HepG2 (cell line): Measurements from ENCODE around the gene EMILIN1. TPM values are rescaled to one million over a fixed set of nuclear protein-coding genes. Genes with fewer than 3 reads are reported as not detected.

ENCODE experiments used
- ARNT ChIP-seq: fragments of 450-650 bp; IDR thresholded peaks from 2 replicates; pipeline ENCODE4 v1.6.1; 2017
- DNMT3B ChIP-seq: conservative IDR thresholded peaks from 2 replicates; pipeline ENCODE4 v1.6.1; 2016; ENCODE audit warnings: missing biosample characterization, control low read depth
- FLYWCH1 ChIP-seq: sonication (generic); formaldehyde crosslinking; IDR thresholded peaks from 2 replicates; pipeline ENCODE4 v1.8.1; 2023; ENCODE audit warnings: mild to moderate bottlenecking, missing genetic modification reagents
- HOXA7 ChIP-seq: sonication (generic); formaldehyde crosslinking; IDR thresholded peaks from 2 replicates; pipeline ENCODE4 v1.8.1; 2022; ENCODE audit warnings: mild to moderate bottlenecking, missing genetic modification reagents, moderate library complexity
- KLF16 ChIP-seq, 2 experiments: sonication (generic) in 1 of 2; formaldehyde crosslinking in 1 of 2; IDR thresholded peaks; 2 replicates each; pipeline versions ENCODE4 v1.6.1 to v1.8.0; 2016 to 2023; ENCODE audit warnings: missing genetic modification reagents in 2 of 2, missing compliant biosample characterization in 1 of 2
- MIER2 ChIP-seq: IDR thresholded peaks from 2 replicates; pipeline ENCODE4 v1.6.1; 2016; ENCODE audit warnings: missing biosample characterization, missing genetic modification reagents
- NFKBIZ ChIP-seq: IDR thresholded peaks from 2 replicates; pipeline ENCODE4 v1.6.1; 2018; ENCODE audit warnings: missing genetic modification reagents, missing compliant biosample characterization
- NR1H2 ChIP-seq: sonication (generic); formaldehyde crosslinking; IDR thresholded peaks from 2 replicates; pipeline ENCODE4 v1.8.1; 2022; ENCODE audit warnings: low read depth, missing genetic modification reagents, borderline replicate concordance
- PAWR ChIP-seq: sonication (generic); formaldehyde crosslinking; IDR thresholded peaks from 2 replicates; pipeline ENCODE4 v1.4.0; 2020; ENCODE audit warnings: missing genetic modification reagents, mild to moderate bottlenecking, borderline replicate concordance
- PRMT3 ChIP-seq: sonication (generic); formaldehyde crosslinking; IDR thresholded peaks from 2 replicates; pipeline ENCODE4 v1.8.1; 2022; ENCODE audit warnings: low read depth, mild to moderate bottlenecking, moderate library complexity, missing genetic modification reagents, borderline replicate concordance
- SSRP1 ChIP-seq: IDR thresholded peaks from 2 replicates; pipeline ENCODE4 v1.6.1; 2016; ENCODE audit warnings: control low read depth
- SUZ12 ChIP-seq: fragments of 150-350 bp; IDR thresholded peaks from 2 replicates; pipeline ENCODE4 v1.6.1; 2014; ENCODE audit warnings: low read depth, low read length
- THYN1 ChIP-seq: sonication (generic); formaldehyde crosslinking; IDR thresholded peaks from 2 replicates; pipeline ENCODE4 v1.8.1; 2023; ENCODE audit warnings: low read depth, mild to moderate bottlenecking, moderate library complexity, missing genetic modification reagents, borderline replicate concordance
- TOE1 ChIP-seq: sonication (generic); formaldehyde crosslinking; IDR thresholded peaks from 2 replicates; pipeline ENCODE4 v1.4.0; 2020; ENCODE audit warnings: mild to moderate bottlenecking, missing genetic modification reagents
- ZNF3 ChIP-seq: IDR thresholded peaks from 2 replicates; pipeline ENCODE4 v1.7.0; 2017; ENCODE audit warnings: inconsistent platforms
- polyA plus RNA-seq, 8 experiments: library from polyadenylated mRNA; depleted of rRNA in 3 of 8; stranded (reverse) in 7 of 8; unstranded in 1 of 8; fragments of >200 nt; fragmentation: Illumina TruSeq in 4 of 8; extraction: Trizol in 4 of 8; gene quantifications; 2 replicates each; pipeline versions ENCODE4 v1.2.1 to v1.2.3, GENCODE V29; 2011 to 2016; ENCODE audit warnings: low read depth in 4 of 8, missing spikeins in 1 of 8, mixed read lengths in 1 of 8; ENCODE audit not compliant: insufficient read depth in 1 of 8
- total RNA-seq, 5 experiments: library from RNA; depleted of rRNA; stranded (reverse); fragments of >200 nt; fragmentation: Illumina TruSeq; extraction: Trizol; gene quantifications; 2 replicates each; pipeline ENCODE4 v1.2.3, GENCODE V29; 2016; ENCODE audit warnings: low read depth in 1 of 5
- TF ChIP-seq, protein P1 (sequence below): sonication (generic); formaldehyde crosslinking; IDR thresholded peaks from 2 replicates; pipeline ENCODE4 v1.4.0; 2020; ENCODE audit warnings: mild to moderate bottlenecking, missing genetic modification reagents
- TF ChIP-seq, protein P2 (sequence below): sonication (generic); formaldehyde crosslinking; IDR thresholded peaks from one replicate; pipeline ENCODE4 v1.5.1; 2020; ENCODE audit warnings: mild to moderate bottlenecking, missing genetic modification reagents; ENCODE audit errors: not compliant biosample characterization
- TF ChIP-seq, protein P3 (sequence below): IDR thresholded peaks from 2 replicates; pipeline ENCODE4 v1.6.1; 2016; ENCODE audit warnings: low read depth, control low read depth
- TF ChIP-seq, protein P4 (sequence below): IDR thresholded peaks from 2 replicates; pipeline ENCODE4 v1.6.1; 2016; ENCODE audit warnings: missing genetic modification reagents, missing compliant biosample characterization

The EMILIN1 gene
- total and polyA plus RNA-seq, 2 of the 13 experiments (the other 11 are each of a cell fraction or from before 2014, with no cell fraction given), result 8.1 to 9.7 TPM

DNA sequence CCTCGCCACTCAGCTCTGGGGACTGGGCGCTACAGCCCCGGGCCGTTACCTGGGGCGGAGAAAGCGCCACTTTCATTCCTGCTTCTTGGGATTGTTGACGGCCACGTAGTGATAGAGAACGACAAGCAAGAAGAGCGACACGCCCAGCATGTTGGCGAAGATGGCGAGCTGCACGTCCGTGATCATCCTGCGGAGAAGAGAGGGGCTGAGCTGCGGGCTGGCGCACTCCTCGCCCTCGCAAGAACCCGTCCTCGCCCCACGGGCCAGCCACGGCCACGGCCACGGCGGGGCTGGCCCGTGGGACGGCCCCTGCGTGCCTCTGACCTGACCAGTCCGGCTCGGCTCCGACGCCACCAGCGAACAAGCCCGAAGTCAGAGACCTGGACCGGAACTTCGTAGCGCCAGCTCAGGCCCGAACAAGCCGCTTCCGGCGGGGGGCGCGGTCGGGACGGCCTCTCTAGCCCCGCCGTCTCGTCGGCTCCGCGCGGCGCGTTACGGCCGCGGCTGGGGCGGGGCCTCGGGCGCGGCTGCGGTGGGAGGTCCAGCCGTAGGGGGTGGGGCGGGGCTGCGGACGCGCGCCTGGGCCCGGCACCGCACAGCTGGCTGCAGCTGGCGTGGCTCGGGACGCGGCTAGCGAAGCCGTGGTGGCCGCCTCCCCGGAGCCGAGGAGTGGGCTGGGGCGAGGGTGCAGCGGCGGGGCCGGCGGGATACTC, 7.0 kb upstream of the EMILIN1 start, which contains the start of gene OST4 (continued):
- TF ChIP-seq, protein P1, sequence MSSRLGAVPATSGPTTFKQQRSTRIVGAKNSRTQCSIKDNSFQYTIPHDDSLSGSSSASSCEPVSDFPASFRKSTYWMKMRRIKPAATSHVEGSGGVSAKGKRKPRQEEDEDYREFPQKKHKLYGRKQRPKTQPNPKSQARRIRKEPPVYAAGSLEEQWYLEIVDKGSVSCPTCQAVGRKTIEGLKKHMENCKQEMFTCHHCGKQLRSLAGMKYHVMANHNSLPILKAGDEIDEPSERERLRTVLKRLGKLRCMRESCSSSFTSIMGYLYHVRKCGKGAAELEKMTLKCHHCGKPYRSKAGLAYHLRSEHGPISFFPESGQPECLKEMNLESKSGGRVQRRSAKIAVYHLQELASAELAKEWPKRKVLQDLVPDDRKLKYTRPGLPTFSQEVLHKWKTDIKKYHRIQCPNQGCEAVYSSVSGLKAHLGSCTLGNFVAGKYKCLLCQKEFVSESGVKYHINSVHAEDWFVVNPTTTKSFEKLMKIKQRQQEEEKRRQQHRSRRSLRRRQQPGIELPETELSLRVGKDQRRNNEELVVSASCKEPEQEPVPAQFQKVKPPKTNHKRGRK, result no peak
- TF ChIP-seq THYN1 (CRISPR knock-in tag), result no peak
- TF ChIP-seq PAWR (CRISPR knock-in tag), result no peak
- TF ChIP-seq KLF16 (CRISPR knock-in tag; IDR thresholded peaks at IDR 0.05), result peak in 1 of 2 experiments; percentile 96; a peak in 3 of 4 replicates
- no peak for TF ChIP-seq ZNF3 (CRISPR knock-in tag)
- no peak for TF ChIP-seq HOXA7 (CRISPR knock-in tag)
- TF ChIP-seq, protein P2, sequence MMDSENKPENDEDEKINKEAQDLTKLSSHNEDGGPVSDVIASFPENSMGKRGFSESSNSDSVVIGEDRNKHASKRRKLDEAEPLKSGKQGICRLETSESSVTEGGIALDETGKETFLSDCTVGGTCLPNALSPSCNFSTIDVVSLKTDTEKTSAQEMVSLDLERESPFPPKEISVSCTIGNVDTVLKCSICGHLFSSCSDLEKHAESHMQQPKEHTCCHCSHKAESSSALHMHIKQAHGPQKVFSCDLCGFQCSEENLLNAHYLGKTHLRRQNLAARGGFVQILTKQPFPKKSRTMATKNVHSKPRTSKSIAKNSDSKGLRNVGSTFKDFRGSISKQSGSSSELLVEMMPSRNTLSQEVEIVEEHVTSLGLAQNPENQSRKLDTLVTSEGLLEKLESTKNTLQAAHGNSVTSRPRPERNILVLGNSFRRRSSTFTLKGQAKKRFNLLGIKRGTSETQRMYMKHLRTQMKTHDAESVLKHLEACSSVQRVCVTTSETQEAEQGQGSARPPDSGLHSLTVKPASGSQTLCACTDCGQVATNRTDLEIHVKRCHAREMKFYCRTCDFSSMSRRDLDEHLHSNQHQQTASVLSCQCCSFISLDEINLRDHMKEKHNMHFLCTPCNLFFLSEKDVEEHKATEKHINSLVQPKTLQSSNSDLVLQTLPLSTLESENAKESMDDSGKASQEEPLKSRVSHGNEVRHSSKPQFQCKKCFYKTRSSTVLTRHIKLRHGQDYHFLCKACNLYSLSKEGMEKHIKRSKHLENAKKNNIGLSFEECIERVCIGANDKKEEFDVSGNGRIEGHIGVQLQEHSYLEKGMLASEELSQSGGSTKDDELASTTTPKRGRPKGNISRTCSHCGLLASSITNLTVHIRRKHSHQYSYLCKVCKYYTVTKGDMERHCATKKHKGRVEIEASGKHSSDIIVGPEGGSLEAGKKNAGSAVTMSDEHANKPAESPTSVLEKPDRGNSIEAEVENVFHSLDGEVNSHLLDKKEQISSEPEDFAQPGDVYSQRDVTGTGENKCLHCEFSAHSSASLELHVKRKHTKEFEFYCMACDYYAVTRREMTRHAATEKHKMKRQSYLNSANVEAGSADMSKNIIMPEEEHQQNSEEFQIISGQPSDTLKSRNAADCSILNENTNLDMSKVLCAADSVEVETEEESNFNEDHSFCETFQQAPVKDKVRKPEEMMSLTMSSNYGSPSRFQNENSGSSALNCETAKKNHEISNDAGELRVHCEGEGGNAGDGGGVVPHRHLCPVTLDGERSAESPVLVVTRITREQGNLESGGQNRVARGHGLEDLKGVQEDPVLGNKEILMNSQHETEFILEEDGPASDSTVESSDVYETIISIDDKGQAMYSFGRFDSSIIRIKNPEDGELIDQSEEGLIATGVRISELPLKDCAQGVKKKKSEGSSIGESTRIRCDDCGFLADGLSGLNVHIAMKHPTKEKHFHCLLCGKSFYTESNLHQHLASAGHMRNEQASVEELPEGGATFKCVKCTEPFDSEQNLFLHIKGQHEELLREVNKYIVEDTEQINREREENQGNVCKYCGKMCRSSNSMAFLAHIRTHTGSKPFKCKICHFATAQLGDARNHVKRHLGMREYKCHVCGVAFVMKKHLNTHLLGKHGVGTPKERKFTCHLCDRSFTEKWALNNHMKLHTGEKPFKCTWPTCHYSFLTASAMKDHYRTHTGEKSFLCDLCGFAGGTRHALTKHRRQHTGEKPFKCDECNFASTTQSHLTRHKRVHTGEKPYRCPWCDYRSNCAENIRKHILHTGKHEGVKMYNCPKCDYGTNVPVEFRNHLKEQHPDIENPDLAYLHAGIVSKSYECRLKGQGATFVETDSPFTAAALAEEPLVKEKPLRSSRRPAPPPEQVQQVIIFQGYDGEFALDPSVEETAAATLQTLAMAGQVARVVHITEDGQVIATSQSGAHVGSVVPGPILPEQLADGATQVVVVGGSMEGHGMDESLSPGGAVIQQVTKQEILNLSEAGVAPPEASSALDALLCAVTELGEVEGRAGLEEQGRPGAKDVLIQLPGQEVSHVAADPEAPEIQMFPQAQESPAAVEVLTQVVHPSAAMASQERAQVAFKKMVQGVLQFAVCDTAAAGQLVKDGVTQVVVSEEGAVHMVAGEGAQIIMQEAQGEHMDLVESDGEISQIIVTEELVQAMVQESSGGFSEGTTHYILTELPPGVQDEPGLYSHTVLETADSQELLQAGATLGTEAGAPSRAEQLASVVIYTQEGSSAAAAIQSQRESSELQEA (CRISPR knock-in tag), result peak; percentile 47
- no peak for TF ChIP-seq SSRP1 (CRISPR knock-in tag)
- TF ChIP-seq, protein P3, sequence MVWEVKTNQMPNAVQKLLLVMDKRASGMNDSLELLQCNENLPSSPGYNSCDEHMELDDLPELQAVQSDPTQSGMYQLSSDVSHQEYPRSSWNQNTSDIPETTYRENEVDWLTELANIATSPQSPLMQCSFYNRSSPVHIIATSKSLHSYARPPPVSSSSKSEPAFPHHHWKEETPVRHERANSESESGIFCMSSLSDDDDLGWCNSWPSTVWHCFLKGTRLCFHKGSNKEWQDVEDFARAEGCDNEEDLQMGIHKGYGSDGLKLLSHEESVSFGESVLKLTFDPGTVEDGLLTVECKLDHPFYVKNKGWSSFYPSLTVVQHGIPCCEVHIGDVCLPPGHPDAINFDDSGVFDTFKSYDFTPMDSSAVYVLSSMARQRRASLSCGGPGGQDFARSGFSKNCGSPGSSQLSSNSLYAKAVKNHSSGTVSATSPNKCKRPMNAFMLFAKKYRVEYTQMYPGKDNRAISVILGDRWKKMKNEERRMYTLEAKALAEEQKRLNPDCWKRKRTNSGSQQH (CRISPR knock-in tag), result peak; percentile 65
- no peak for TF ChIP-seq NR1H2 (CRISPR knock-in tag)
- no peak for TF ChIP-seq SUZ12
- 0 out of 2 replicates have a peak, but pooled peaks have one; percentile 62 for TF ChIP-seq NFKBIZ (CRISPR knock-in tag)
- TF ChIP-seq PRMT3, result no peak; the same call in 1 of the 2 replicates
- TF ChIP-seq FLYWCH1 (CRISPR knock-in tag), result no peak
- TF ChIP-seq TOE1 (CRISPR knock-in tag), result no peak
- TF ChIP-seq DNMT3B (CRISPR knock-in tag), result no peak
- TF ChIP-seq ARNT, result no peak
- TF ChIP-seq, protein P4, sequence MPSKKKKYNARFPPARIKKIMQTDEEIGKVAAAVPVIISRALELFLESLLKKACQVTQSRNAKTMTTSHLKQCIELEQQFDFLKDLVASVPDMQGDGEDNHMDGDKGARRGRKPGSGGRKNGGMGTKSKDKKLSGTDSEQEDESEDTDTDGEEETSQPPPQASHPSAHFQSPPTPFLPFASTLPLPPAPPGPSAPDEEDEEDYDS, result peak; percentile 81
- no peak; the same call in 1 of the 2 replicates for TF ChIP-seq MIER2
